Measurements from ENCODE around the gene CKB.

Gene CKB

DNA sequence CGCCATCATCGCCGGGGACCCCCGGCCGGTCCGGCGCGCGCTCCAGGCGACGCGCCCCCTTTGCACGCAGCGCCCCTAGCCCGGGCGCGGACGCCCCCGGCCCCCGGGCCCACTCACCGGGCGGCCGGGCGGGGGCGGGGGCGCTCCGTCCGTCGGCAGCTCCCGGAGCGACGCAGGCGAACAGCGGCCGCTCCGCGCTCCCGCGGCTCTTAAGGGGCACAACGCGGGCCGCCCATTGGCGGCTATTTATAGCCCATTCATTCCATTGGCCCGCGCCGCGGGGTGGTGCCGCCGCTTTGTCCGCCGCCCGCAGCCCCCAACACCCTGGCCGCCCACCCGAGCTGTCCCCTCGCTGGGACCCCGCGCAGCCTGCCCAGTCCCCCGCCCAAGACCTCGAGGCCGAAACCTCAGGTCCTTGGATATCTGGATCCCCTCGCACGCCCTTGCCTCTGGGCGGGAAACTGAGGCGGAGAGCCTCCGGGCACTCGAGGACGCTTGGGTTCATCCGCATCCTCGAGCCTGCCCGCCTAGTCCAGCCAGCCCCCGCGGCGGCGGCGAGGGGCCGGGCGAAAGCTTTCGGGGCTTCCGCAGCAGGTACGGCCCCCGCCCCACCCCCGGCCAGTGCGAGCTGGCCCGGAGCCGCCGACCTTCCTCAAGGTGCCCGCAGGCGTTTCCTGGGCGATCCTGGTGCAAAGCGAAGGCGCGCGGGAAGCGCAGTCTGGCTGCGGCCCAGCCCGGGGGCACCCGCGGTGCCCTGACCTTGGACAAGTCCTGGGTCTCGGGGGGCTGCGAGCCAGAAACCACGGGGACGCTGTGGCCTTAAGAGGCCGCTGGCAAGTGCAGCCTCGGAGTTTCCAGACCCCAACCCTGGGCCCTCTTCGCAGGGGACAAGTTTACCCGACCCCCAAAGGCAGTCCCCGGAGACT lies at the start of gene CKB:
TSS of gene CKB (minus strand) at position 182 of the 926 bp plus-strand sequence. CDS start 337 bp downstream, outside the sequence.
- DNase-seq (ENCODE audit: insufficient read length, low spot score), result no peak

DNA sequence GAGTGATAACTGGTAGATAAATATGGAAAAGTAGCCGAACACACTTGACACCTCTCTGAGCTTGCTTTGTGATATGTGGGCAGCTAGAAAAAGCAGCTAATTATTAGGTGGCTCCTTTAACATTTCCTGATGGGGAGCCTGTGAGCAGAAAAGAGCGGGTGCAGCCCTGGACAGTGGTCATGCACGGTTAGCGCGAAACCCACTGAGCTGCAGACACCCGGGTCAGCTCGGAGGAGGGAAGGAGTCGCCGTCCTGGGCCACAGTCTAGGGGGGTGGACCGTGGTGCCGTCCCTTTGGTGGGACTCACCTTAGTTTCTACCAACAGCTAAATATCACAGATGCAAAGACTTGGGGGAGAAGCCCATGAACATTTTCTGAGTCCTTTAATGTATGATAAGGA lies 46.8 kb upstream of the CKB start:
- FAIRE-seq, result no peak
- DNase-seq (ENCODE audit: insufficient read length, low spot score), result no peak

More for the DNA sequence above, at the start of gene CKB:
- FAIRE-seq, result no peak

DNA sequence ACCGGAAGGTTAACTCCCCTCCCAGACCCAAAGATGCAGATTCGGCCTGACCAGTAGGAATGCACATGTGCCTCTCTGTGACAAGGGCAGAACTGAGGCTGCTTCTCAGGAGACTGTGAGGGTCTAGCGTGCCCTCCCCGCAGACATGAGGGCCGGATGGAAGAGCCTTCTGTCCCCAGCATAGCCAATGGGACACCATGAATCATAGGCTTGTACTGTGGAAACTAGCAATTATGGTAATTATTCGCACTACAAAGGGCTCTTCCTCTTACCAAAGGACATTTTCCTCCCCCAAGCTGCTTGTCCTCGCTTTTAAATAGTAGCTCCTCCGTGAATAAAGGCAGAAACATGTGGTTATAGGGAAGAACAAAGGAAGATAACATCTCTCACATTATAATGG lies 46.3 kb upstream of the CKB start:
- no peak for FAIRE-seq
- no peak for DNase-seq (ENCODE audit: insufficient read length, low spot score)

DNA sequence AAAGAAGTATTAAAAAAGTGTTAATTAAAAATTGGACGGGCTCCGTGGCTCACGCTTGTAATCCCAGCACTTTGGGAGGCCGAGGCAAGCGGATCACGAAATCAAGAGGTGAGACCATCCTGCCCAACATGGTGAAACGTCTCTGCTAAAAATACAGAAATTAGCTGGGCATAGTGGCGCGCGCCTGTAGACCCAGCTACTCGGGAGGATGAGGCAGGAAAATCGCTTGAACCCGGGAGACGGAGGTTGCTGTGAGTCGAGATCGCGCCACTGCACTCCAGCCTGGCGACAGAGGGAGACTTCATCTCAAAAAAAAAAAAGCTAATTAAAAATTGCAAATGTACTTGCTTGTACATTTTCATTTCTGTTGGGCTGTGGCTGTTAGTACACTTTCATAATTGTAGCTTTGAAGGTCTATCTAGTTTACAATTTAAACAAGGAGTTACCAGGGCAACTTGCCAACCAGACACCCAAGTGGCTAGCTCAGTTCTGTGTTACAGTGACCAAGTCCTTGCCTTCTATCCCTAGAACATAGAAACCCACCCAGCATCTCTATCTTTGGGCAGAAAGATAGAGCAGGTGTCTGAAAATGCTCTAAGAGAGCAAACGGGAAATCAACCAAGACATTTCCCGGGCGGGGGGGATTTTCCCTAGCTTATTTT lies 41.3 kb upstream of the CKB start:
- FAIRE-seq, result no peak
- DNase-seq (ENCODE audit: insufficient read length, low spot score), result no peak

DNA sequence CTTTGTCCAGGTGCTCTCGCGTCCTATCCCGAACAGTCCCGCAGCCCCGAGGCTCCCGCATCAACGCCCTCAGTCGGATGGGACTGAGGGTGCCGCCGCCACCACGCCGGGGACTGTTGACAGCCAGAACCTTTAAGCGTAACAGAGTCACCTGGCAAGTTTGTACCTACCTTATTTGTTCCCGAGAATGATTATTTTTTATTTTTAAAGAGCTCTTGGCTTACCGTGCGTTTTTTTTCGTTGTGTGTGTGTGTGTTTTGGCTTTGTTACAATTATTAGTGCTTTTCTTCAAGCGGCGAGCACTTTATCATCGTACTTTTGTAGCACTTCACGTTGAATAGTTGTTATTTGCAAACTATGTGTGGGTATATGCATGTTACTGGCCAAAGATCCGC lies 40.6 kb upstream of the CKB start:
- peak; percentile 11 for FAIRE-seq
- DNase-seq (ENCODE audit: insufficient read length, low spot score), result no peak

DNA sequence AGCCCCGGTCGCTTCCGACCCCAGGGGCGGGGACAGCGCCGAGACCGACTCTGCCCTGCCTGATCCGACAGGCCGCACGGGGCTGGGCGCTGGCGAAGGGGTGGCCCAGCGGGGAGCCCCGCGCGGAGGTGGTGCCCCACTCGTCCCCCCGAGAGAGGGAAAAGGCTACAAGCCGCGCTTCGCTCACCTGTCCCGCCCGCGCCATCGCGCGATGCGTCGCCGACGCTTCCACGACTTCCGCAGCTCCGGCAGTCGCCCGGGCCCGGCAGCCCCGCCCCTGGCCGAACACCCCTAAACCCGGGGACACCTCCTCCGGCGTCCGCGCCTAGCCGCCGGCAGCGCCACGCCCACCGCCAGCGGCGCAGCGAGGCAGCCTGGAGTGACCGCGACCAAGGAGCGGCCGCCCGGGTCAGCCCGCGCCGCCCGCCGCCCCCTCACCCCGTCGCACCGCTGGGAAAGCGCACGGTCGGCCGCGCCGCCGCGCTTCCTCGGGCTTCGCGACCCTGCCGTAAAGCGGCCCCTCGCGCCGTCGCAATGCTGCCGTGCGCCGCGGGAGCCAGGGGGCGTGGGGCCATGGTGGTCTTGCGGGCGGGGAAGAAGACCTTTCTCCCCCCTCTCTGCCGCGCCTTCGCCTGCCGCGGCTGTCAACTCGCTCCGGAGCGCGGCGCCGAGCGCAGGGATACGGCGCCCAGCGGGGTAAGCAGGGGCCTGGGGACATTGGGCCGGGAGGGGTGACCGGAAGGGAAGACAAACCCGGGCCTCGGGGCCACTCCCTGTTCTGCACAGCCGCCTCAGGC lies 40.0 kb upstream of the CKB start, which contains the start of the genes BAG5 and COA8:
TSS of gene BAG5 (minus strand) at position 229 of the 797 bp plus-strand sequence. CDS start 1,493 bp downstream, outside the sequence.
TSS of gene COA8 (plus strand) at position 532 of the 797 bp plus-strand sequence. CDS start at position 574, 42 bp downstream.
- FAIRE-seq, result peak; percentile 74
- peak; percentile 95 for DNase-seq (ENCODE audit: insufficient read length, low spot score)

- FAIRE-seq, result no peak
- DNase-seq (ENCODE audit: insufficient read length, low spot score), result no peak
Observed at GRCh38 chr14:103562179-103562428, 39.5 kb upstream of the CKB start.

DNA sequence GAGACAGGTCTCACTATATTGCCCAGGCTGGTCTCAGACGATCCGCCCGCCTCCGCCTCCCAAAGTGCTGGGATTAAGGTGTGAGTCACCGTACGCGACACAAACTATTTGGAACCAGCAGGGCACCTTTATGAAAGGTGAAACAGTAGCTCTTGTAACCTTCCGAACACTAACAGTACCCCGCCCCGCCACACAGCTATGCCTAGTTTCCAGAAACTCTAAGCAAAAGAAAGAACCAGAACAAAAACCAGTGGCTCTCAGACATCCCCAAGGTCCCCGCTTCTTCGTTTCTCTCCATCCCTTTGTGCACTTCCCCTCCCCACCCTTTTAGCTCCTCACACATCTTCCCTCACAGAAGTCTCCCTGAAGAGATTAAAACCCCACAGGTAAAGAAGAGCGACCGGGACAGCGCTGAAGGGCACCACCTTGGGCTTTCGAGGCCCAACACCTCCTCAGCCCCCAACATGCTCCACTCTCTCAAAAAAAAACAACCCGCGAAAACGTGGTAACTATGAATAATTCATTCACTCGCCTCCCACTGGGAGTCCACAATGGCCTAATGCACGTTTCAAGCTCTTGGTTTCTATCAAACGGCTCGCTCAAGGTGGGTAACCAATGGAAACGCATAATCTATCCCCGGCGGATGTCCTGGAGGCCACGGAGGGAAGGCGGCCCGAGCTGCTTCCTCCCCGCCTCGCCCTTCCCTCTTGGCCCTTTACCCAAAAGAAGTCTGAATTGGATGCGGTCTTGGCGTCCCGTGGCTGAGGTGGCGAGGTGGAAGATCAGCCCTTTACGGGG lies 39.0 kb upstream of the CKB start:
- DNase-seq (ENCODE audit: insufficient read length, low spot score), result peak; percentile 66

DNA sequence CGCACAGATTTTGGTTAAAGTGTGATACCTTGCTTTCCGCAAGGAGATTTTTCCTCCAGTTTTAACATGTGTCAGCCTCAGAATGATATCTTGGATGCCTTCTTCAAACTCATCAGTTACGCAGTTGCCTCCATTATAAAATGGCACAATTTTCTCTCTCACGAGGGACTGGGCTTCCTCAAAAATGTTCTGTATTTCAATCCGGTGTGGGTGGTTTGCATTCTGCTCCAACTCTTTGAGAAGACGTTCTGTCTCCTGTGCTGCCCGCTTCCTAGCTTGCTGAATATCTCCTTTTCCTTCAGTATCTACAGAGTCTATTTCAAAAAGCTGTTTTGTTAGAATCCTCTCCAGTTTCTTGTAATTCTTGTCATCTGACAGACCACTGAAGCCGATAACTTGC lies 38.1 kb upstream of the CKB start:
- FAIRE-seq (no peak), DNase-seq (ENCODE audit: insufficient read length, low spot score) (no peak)

More for the DNA sequence above, 39.0 kb upstream of the CKB start:
- peak; percentile 67 for FAIRE-seq

GRCh38 chr14:103559766-103560165 lies 37.1 kb upstream of the CKB start:
- DNase-seq (ENCODE audit: insufficient read length, low spot score) (no peak), FAIRE-seq (no peak)

- DNase-seq (ENCODE audit: insufficient read length, low spot score), result no peak
- no peak for FAIRE-seq
Observed at GRCh38 chr14:103558071-103558882, 35.6 kb upstream of the CKB start.

GRCh38 chr14:103556946-103557758 lies 34.5 kb upstream of the CKB start:
- no peak for FAIRE-seq
- DNase-seq (ENCODE audit: insufficient read length, low spot score), result no peak

DNA sequence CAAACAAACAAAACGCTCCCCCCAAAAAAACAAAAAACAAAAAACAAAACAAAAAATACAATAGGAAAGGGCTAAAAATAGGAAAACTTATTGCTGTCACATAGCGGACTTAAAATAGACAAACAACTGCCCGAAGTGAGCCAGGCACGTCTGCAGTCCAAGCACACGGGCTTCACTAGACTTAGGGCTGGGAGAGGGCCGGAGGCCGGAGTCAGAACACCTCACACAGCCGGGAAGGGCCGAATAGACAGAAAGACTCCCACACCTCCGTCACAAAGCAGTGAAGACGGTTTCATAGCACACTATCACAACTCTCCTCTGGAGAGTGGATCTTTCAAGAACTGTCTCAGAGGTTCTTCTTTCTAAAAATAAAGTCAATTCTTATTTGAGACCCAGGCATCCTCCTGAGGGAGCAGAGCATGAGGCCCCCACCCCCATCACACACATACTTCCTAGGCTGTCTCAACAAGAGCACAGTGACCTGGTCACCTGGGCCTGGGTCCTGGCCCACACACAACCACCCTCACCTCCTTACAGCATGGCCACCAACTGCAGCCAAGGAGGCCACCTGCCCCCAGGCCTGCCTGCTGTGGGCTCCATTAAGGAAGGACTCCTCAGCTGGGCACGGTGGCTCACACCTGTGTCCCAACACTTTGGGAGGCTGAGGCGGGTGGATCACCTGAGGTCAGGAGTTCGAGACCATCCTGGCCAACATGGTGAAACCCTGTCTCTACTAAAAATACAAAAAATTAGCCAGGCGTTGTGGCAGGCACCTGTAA lies 33.1 kb upstream of the CKB start:
- FAIRE-seq (no peak), DNase-seq (ENCODE audit: insufficient read length, low spot score) (no peak)

GRCh38 chr14:103552846-103553210 lies 30.2 kb upstream of the CKB start:
- DNase-seq (ENCODE audit: insufficient read length, low spot score) (no peak), FAIRE-seq (no peak)

GRCh38 chr14:103552011-103552845 lies 29.6 kb upstream of the CKB start:
- DNase-seq (ENCODE audit: insufficient read length, low spot score), result no peak
- no peak for FAIRE-seq

GRCh38 chr14:103551338-103551762 lies 28.7 kb upstream of the CKB start:
- DNase-seq (ENCODE audit: insufficient read length, low spot score), result no peak
- FAIRE-seq, result no peak

Measured in GM19239 (cell line).